ENCODE data around the gene URB2.

URB2 gene

DNA sequence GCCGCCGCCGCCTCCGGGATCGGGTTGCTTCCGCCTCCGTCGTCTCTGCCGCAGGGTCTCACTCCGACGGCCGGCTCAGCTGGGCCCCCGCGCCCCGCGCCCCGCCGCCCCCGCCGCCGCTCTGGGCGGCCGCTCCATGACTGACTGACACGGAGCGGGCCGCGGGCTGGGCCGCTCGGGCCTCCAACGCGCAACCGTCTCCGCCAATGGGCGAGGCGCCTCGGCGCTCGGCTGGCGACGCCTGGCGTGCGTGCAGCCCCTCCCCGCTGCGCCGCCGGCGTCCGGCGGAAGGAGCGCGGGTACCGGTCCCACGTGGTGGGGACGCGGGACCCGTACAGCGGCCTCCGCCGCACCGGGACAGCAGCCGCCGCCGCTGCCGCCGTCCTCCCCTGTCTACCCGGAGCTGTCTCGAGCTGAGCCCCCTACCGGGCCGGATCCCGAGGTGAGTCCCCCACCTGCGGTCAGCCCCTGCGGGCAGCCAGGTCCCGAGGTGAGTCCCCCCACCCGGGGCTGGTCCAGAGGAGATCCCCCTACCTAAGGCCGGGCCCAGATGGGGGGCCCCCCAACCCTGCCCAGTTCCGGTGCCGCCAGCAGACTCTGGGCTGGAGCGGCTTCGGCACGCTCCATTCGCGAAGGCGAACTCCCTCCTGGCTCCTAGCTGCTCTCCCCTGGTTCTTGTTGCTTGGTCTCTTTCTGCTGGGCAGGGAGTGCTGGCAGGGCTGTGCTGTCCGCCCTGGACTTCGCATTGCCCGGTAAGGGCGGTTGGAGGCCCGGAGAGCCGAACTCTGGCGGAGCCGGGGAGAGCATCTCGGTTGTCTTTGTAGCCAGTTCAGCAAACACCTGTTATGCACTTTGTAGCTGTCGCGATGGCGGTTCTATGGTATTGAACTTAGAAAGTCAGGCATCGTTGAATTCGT, at the start of gene URB2, which contains the start of gene TAF5L:
Gene URB2, plus strand, starts transcription at position 333 of the 917 bp plus-strand sequence. CDS start 1,387 bp downstream, outside the sequence.
Gene TAF5L, minus strand, starts transcription at position 208 of the 917 bp plus-strand sequence. CDS start 11,640 bp downstream, outside the sequence.
- H3K27ac ChIP-seq = peak within 1 kb of the TSS; percentile 81
- TF ChIP-seq CTCF (conservative IDR thresholded peaks at IDR 0.05) = no peak

GRCh38 chr1:229578168-229579058, 47.6 kb upstream of the URB2 start:
- peak overlapping the region; percentile 85 for H3K27ac ChIP-seq
- TF ChIP-seq CTCF (conservative IDR thresholded peaks at IDR 0.05) = peak; percentile 28

- no peak; the same call in 1 of the 2 replicates for TF ChIP-seq CTCF (conservative IDR thresholded peaks at IDR 0.05)
- peak overlapping the region; percentile 85 for H3K27ac ChIP-seq
Measured at GRCh38 chr1:229579059-229579673, 46.9 kb upstream of the URB2 start.

DNA sequence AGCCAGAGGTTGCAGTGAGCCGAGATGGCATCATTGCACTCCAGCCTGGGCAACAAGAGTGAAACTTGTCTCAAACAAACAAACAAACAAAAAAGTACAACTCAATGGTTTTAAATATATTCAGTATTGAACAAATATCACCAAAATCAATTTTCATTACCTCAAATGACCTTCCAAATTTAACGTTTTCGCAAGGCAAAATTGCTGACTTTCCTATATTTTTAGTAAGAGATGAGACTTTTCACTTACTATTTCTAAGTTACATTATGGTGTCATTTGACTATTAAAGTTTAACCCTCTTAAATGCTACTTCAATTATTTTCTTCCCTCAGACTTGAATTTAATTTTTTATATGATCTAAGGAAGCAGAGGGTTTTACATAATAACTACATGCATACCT, 44.6 kb upstream of the URB2 start:
- peak overlapping the region; percentile 30; the same call in 1 of the 2 replicates for H3K27ac ChIP-seq
- TF ChIP-seq CTCF (conservative IDR thresholded peaks at IDR 0.05) = no peak

- no peak for TF ChIP-seq CTCF (conservative IDR thresholded peaks at IDR 0.05)
- peak overlapping the region; percentile 30 for H3K27ac ChIP-seq
Measured at GRCh38 chr1:229582011-229582694, 43.9 kb upstream of the URB2 start.

DNA sequence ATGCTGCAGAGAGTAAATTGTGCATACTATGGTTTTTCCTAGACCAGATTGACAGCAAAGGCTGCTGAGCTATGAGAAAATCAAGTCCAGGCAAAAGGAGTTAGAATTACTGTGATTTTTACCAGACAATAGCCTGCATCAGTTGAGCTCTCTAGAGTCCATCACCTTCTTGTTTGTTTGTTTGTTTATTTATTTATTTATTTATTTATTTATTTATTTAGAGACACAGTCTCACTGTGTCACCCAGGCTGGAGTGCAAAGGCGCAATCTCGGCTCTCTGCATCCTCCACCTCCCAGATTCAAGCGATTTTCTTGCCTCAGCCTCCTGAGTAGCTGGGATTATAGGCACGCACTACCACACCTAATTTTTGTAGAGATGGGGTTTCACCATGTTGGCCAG, 43.3 kb upstream of the URB2 start:
- no peak for TF ChIP-seq CTCF (conservative IDR thresholded peaks at IDR 0.05)

More for the DNA sequence above, 43.3 kb upstream of the URB2 start:
- H3K27ac ChIP-seq = peak overlapping the region; percentile 30
